Body of pancreas (tissue), 4 donors: ENCODE results near the gene EIF3J. TPM values are rescaled to one million over a fixed set of nuclear protein-coding genes. Genes with fewer than 3 reads are reported as not detected.

Experiments used
- ATAC-seq: fragments of 150-250 bp; one replicate; pipeline ENCODE4 v1.9.1; 2016
- DNase-seq, 4 donors: peaks; one replicate each; pipeline ENCODE4 v3.0.0-alpha.2; 2019
- H3K27ac ChIP-seq, 4 donors: fragments of 200-600 bp; sonication (generic); 1 replicate in 3 of 4; 2 replicates in 1 of 4; pipeline versions ENCODE4 v1.5.1 to v1.6.1; 2016 to 2019; ENCODE audit warnings: mild to moderate bottlenecking in 1 of 4, mixed read lengths in 1 of 4, moderate library complexity in 1 of 4
- H3K27me3 ChIP-seq, 2 donors: fragments of 200-600 bp; sonication (generic); one replicate each; pipeline ENCODE4 v1.6.0; 2016; ENCODE audit warnings: mild to moderate bottlenecking in 1 of 2
- H3K36me3 ChIP-seq, 2 donors: fragments of 200-600 bp; sonication (generic); replicated peaks in 1 of 2; 2 replicates each; pipeline ENCODE4 v1.5.1; 2016; ENCODE audit warnings: low read depth in 2 of 2; ENCODE audit not compliant: insufficient read depth in 1 of 2
- H3K4me1 ChIP-seq: fragments of 200-600 bp; sonication (generic); one replicate; pipeline ENCODE4 v1.6.0; 2016
- H3K4me3 ChIP-seq, 2 donors: fragments of 200-600 bp; sonication (generic); 1 replicate in 1 of 2; 2 replicates in 1 of 2; pipeline ENCODE4 v1.5.1; 2016 to 2019
- H3K9me3 ChIP-seq, 3 donors: fragments of 200-600 bp; sonication (generic); 1 replicate in 2 of 3; 2 replicates in 1 of 3; pipeline ENCODE4 v1.5.1; 2016
- CTCF ChIP-seq, 7 experiments: fragments of 450-650 bp in 4 of 7; fragments of 200-600 bp in 3 of 7; sonication (generic) in 3 of 7; IDR thresholded peaks; one replicate each; pipeline ENCODE4 v1.5.1; 2016 to 2019; ENCODE audit warnings: antibody characterized with exemption in 7 of 7
- POLR2A ChIP-seq, 3 donors: fragments of 450-650 bp; IDR thresholded peaks; one replicate each; pipeline ENCODE4 v1.6.1; 2016; ENCODE audit warnings: antibody characterized with exemption in 3 of 3, mild to moderate bottlenecking in 2 of 3
- WGBS, 2 donors: methylation state at CpG; one replicate each; pipeline ENCODE4 v1.1.5; 2017; 5-methylcytosine and 5-hydroxymethylcytosine counted together
- intact Hi-C: fragments of 100-400 bp; cut with DNase I; formaldehyde crosslinking; loops from one replicate; pipeline ENCODE4 v1.15.1; 2023
- total RNA-seq, 2 donors: library from RNA; depleted of rRNA; stranded (reverse); fragments of >200 nt; gene quantifications; one replicate each; pipeline ENCODE4 v1.1.0, GENCODE V29; 2016

Gene EIF3J
- total RNA-seq, 2 donors from 2014 or later: 38.7 to 66.3 TPM

GRCh38 chr15:44566155-44566540 is 29.2 kb downstream of the EIF3J start:
- no peak overlapping the region for H3K4me3 ChIP-seq
- H3K36me3 ChIP-seq: peaks cover 14 to 33% of the 10 kb centered on the region in 2 donors
- no peaks in the 10 kb centered on the region for H3K4me1 ChIP-seq
- no peak overlapping the region for H3K27ac ChIP-seq
- DNase-seq (no peak), ATAC-seq (no peak)
- intact Hi-C loops: no loop called here
- no peaks in the 10 kb centered on the region for H3K27me3 ChIP-seq
- WGBS, 2 donors: 92 to 94% methylated on average over 4 of the region's 4 CpGs
- H3K9me3 ChIP-seq: no peaks in the 10 kb centered on the region
- TF ChIP-seq POLR2A (IDR thresholded peaks at IDR 0.05) (no peak), CTCF (IDR thresholded peaks at IDR 0.05) (no peak)

DNA sequence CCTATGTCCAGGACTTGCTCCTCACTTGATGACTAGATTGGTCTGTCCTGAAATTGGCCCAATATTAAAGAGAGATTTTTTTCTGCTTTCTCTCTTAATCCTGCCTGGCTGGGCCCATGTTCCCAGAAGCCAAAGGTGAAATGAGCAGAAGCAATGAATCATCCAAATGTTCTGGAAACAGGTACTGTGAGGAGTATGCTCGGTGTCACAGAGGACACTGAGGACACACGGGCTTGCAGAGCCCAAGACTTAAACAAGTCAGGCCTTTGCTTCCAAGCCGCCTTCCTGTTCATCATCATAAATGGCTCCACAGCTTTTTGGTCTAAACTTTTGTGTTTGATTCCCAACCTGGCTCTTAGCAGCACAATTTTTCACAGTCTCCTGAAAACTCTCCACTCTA is 31.4 kb downstream of the EIF3J start:
- intact Hi-C loops: no loop called here
- Histone ChIP-seq H3K9me3 (no peaks in the 10 kb centered on the region), H3K4me1 (no peaks in the 10 kb centered on the region), H3K27ac (no peak overlapping the region), H3K4me3 (no peak overlapping the region), H3K27me3 (no peaks in the 10 kb centered on the region), H3K36me3 (peaks cover 14 to 28% of the 10 kb centered on the region in 2 donors)
- ATAC-seq (no peak), DNase-seq (no peak)
- WGBS, 2 donors: 92 to 93% methylated on average over 3 of the region's 3 CpGs
- TF ChIP-seq CTCF (IDR thresholded peaks at IDR 0.05) (no peak), POLR2A (IDR thresholded peaks at IDR 0.05) (no peak)

- Histone ChIP-seq H3K4me1 (no peaks in the 10 kb centered on the region), H3K36me3 (peaks cover 14 to 20% of the 10 kb centered on the region in 2 donors), H3K27ac (no peak overlapping the region), H3K27me3 (no peaks in the 10 kb centered on the region), H3K4me3 (no peak overlapping the region), H3K9me3 (no peaks in the 10 kb centered on the region)
- no peak for DNase-seq
- WGBS, 2 donors: 93 to 94% methylated on average over 4 of the region's 4 CpGs
- TF ChIP-seq POLR2A (IDR thresholded peaks at IDR 0.05) (no peak), CTCF (IDR thresholded peaks at IDR 0.05) (no peak)
- intact Hi-C loops: no loop called here
- ATAC-seq: no peak
These were observed 32.4 kb downstream of the EIF3J start for GRCh38 chr15:44569316-44569715.

DNA sequence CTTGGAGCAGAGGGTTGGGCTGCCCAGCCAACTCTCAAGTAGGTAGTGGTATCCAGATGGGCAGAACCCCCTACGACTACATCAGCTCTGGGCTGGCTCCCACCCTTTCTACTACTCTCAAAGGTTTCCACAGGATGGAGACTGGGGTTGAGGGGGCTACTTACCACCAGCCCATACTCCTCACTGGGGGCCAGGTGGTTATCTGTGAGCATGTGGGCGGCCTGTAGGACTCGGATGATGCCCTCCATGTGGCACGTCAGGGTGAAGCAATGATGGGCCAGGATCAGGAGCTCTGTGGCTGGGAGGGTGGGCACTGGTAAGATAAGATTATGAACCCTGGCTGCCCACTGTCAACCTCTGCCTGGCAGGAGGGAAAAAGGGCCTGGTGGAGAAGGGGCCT is 33.4 kb downstream of the EIF3J start:
- H3K4me3 ChIP-seq: no peak overlapping the region
- DNase-seq: no peak
- no peaks in the 10 kb centered on the region for H3K9me3 ChIP-seq
- intact Hi-C loops: no loop called here
- H3K27ac ChIP-seq: no peak overlapping the region
- H3K27me3 ChIP-seq: no peaks in the 10 kb centered on the region
- H3K4me1 ChIP-seq: no peaks in the 10 kb centered on the region
- TF ChIP-seq POLR2A (IDR thresholded peaks at IDR 0.05) (no peak), CTCF (IDR thresholded peaks at IDR 0.05) (no peak)
- H3K36me3 ChIP-seq: peaks cover 8 to 10% of the 10 kb centered on the region in 2 donors
- no peak for ATAC-seq
- 95% methylated on average over 4 of the region's 4 CpGs for WGBS, 2 donors

DNA sequence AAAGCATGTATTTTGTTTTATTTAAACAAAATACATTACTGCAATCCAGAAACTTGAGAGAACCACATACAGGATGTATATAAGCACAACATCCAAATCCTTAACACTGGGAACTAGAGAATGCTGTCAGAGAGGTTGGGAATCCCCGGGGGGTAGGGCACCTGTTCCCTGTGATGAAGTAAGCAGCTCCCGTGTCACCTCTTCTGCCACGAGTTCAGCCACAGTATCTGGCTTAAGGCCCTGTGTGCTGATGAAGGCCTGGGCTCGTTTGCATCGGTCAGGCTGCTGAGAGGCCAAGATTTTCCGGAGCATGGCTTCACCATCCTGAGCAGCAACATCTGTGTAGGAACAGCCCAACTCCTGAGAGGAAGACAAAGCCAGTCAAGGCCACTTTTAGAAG is 36.4 kb downstream of the EIF3J start:
- WGBS, 2 donors: 70 to 80% methylated on average over 5 to 6 of the region's 6 CpGs
- ATAC-seq: no peak
- no peaks in the 10 kb centered on the region for H3K4me1 ChIP-seq
- no peak for DNase-seq
- H3K9me3 ChIP-seq: no peaks in the 10 kb centered on the region
- TF ChIP-seq CTCF (IDR thresholded peaks at IDR 0.05) (no peak), POLR2A (IDR thresholded peaks at IDR 0.05) (no peak)
- no peak overlapping the region for H3K27ac ChIP-seq
- H3K36me3 ChIP-seq: peaks cover 0 to 3% of the 10 kb centered on the region in 2 donors
- no peak overlapping the region for H3K4me3 ChIP-seq
- no peaks in the 10 kb centered on the region for H3K27me3 ChIP-seq
- intact Hi-C loops: no loop called here
